Placental epithelial cell (primary cell): Measurements from ENCODE around the gene GPR155. TPM values are rescaled to one million over a fixed set of nuclear protein-coding genes. Genes with fewer than 3 reads are reported as not detected.

ENCODE experiments used
- total RNA-seq: library from RNA; depleted of rRNA; stranded (reverse); fragments of >200 nt; gene quantifications from 2 replicates; pipeline ENCODE4 v1.2.3, GENCODE V29; 2012

Gene GPR155, protein sequence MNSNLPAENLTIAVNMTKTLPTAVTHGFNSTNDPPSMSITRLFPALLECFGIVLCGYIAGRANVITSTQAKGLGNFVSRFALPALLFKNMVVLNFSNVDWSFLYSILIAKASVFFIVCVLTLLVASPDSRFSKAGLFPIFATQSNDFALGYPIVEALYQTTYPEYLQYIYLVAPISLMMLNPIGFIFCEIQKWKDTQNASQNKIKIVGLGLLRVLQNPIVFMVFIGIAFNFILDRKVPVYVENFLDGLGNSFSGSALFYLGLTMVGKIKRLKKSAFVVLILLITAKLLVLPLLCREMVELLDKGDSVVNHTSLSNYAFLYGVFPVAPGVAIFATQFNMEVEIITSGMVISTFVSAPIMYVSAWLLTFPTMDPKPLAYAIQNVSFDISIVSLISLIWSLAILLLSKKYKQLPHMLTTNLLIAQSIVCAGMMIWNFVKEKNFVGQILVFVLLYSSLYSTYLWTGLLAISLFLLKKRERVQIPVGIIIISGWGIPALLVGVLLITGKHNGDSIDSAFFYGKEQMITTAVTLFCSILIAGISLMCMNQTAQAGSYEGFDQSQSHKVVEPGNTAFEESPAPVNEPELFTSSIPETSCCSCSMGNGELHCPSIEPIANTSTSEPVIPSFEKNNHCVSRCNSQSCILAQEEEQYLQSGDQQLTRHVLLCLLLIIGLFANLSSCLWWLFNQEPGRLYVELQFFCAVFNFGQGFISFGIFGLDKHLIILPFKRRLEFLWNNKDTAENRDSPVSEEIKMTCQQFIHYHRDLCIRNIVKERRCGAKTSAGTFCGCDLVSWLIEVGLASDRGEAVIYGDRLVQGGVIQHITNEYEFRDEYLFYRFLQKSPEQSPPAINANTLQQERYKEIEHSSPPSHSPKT
- 20.5 and 27.5 TPM in 2 replicates for total RNA-seq

GRCh38 chr2:174486563-174487107, at the start of gene GPR155:
Gene GPR155 (minus strand): TSS chr2:174487029. CDS start chr2:174481956, 5,073 bp downstream.

DNA sequence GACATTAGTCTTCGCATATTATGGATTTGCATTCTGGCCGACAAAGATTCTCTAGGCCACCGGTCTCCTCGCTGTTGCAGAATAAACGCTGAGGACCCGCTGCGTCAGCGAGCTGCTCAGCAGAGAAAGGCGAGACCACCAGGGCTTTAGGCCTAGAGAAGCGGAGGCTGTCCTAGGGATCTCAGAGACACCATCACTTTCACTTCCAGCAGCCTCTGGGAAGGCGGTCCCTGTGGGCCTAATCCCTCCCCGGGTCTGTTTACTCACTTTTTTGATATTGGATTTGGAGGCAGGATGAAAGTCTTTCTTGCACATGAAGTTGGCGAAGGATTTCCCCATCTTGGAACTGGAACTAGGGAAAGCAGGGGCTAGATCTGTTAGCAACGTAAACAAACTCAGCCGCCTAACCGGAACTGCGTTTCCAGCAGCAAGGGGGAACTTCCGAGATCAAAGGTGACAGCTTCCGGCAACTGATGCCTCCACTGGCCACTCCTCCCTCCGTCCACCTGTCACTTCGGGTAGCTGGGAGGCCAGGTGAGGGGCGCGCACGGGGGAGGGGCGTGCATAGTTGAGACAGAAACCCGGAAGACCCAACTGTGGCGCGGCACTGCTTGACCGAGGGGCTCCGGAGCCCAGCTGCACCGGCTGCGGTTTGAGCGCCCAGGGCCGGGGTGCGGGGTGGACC, 91.4 kb downstream of the GPR155 start, which contains the start of gene SCRN3:
TSS of gene SCRN3 (plus strand) at position 447 of the 685 bp plus-strand sequence. CDS start 2,554 bp downstream, outside the sequence.

Other genes starting within 250 kb of the GPR155 start
- gene OLA1, start 238.5 kb downstream of the GPR155 start, total RNA-seq, result 64.0 and 90.4 TPM in 2 replicates
- not detected in 2 replicates for gene SP9, start 152.1 kb downstream of the GPR155 start, total RNA-seq
- gene SCRN3, start 91.3 kb downstream of the GPR155 start, total RNA-seq, result 9.0 and 17.8 TPM in 2 replicates
- 13.7 TPM in 2 replicates for gene WIPF1, start 110.8 kb upstream of the GPR155 start, total RNA-seq